HepG2 (cell line): ENCODE data around the gene ATXN1L. TPM values are rescaled to one million over a fixed set of nuclear protein-coding genes. Genes with fewer than 3 reads are reported as not detected.
A peak's percentile ranks its signal among the peaks of the same experiment; 100 is the strongest.

Experiments
- ATAC-seq: fragments of 200-7000 bp; cut with Tn5 transposase; 3 replicates; pipeline ENCODE4 v1.9.1; 2020; ENCODE audit warnings: mild to moderate bottlenecking, moderate library complexity
- BruUV-seq: library from RNA; stranded (reverse); fragments of 400-500 nt; replicated peaks from 2 replicates; lab custom pipeline; 2021; lab: Mats Ljungman, UMichigan
- CTCF ChIA-PET: fragments of 300-600 bp; formaldehyde crosslinking; extraction: SDS; loops from one replicate; lab custom pipeline; 2021; ENCODE audit warnings: low total read pairs, inconsistent platforms, low intra/inter-chr PET ratio; lab: Yijun Ruan, JAX
- POLR2A ChIA-PET: fragments of 350-600 bp; sonication (Branson Sonifier 250); formaldehyde crosslinking; loops from one replicate; lab custom pipeline; 2020; ENCODE audit warnings: antibody characterized with exemption, inconsistent platforms; lab: Yijun Ruan, JAX
- DNase-seq: peaks from one replicate; pipeline ENCODE4 v3.0.0-alpha.2; 2015; ENCODE audit warnings: low spot score
- FAIRE-seq: peaks from 3 replicates; lab custom pipeline; 2011; peaks lifted over from hg19 to GRCh38; lab: Jason Lieb, UNC
- H2AFZ ChIP-seq: one replicate; pipeline ENCODE4 v1.6.1; 2011; ENCODE audit warnings: low read length, inconsistent platforms
- H3K27ac ChIP-seq: fragments of 300-600 bp; 3 replicates; pipeline ENCODE4 v1.8.0; 2011; ENCODE audit warnings: mixed run types, mild to moderate bottlenecking, mixed read lengths, low read length, inconsistent platforms; ENCODE audit not compliant: insufficient read depth; ENCODE audit errors: extremely low read length
- H3K27me3 ChIP-seq, 2 experiments: fragments of 200-600 bp in 1 of 2; 2 replicates in 1 of 2; 3 replicates in 1 of 2; pipeline versions ENCODE4 v1.6.0 to v1.8.0; 2011; ENCODE audit warnings: low read length in 2 of 2, mild to moderate bottlenecking in 2 of 2, moderate library complexity in 2 of 2, inconsistent platforms in 1 of 2; ENCODE audit not compliant: insufficient read depth in 2 of 2, control insufficient read depth in 1 of 2
- H3K36me3 ChIP-seq, 2 experiments: fragments of 200-600 bp in 1 of 2; replicated peaks in 1 of 2; 2 replicates in 1 of 2; 3 replicates in 1 of 2; pipeline versions ENCODE4 v1.5.1 to v1.8.0; 2011; ENCODE audit warnings: low read length in 2 of 2, inconsistent platforms in 1 of 2; ENCODE audit not compliant: insufficient read depth in 2 of 2, control insufficient read depth in 1 of 2
- H3K4me1 ChIP-seq: 2 replicates; pipeline ENCODE4 v1.5.1; 2012; ENCODE audit warnings: low read length, inconsistent platforms; ENCODE audit not compliant: insufficient read depth
- H3K4me2 ChIP-seq: 2 replicates; pipeline ENCODE4 v1.6.0; 2011; ENCODE audit warnings: low read depth, low read length, inconsistent platforms
- H3K4me3 ChIP-seq, 3 experiments: fragments of 200-600 bp in 1 of 3; sonication (generic), shearing (Covaris generic) in 1 of 3; replicated peaks in 1 of 3; 2 replicates each; pipeline ENCODE4 v1.5.1; 2011 to 2016; ENCODE audit warnings: low read length in 3 of 3, inconsistent platforms in 2 of 3, low read depth in 2 of 3, mild to moderate bottlenecking in 2 of 3, control low read depth in 1 of 3, mixed read lengths in 1 of 3; ENCODE audit not compliant: insufficient read depth in 1 of 3
- H3K79me2 ChIP-seq: one replicate; pipeline ENCODE4 v1.6.1; 2011; ENCODE audit warnings: low read length, inconsistent platforms; ENCODE audit not compliant: insufficient read depth
- H3K9ac ChIP-seq: 2 replicates; pipeline ENCODE4 v1.6.0; 2011; ENCODE audit warnings: mild to moderate bottlenecking, low read depth, low read length, inconsistent platforms; ENCODE audit not compliant: insufficient read depth
- H3K9me3 ChIP-seq: 2 replicates; pipeline ENCODE4 v1.5.1; 2012; ENCODE audit warnings: mild to moderate bottlenecking, low read length
- H4K20me1 ChIP-seq: 2 replicates; pipeline ENCODE4 v1.6.0; 2011; ENCODE audit warnings: inconsistent platforms, mild to moderate bottlenecking, low read length, moderate library complexity; ENCODE audit not compliant: insufficient read depth
- ATF4 ChIP-seq, 2 experiments: fragments of 450-650 bp in 1 of 2; sonication (generic) in 1 of 2; formaldehyde crosslinking; IDR thresholded peaks; 2 replicates each; pipeline versions ENCODE4 v1.5.0 to v1.8.0; 2020 to 2022; ENCODE audit warnings: mild to moderate bottlenecking in 1 of 2, missing genetic modification reagents in 1 of 2
- HNF4G ChIP-seq, 2 experiments: sonication (generic) in 1 of 2; formaldehyde crosslinking in 1 of 2; IDR thresholded peaks; 2 replicates each; pipeline versions ENCODE4 v1.4.0 to v1.6.1; 2011 to 2020; ENCODE audit warnings: borderline replicate concordance in 2 of 2, low read depth in 2 of 2, mild to moderate bottlenecking in 2 of 2, low read length in 1 of 2, missing genetic modification reagents in 1 of 2, moderate library complexity in 1 of 2
- RBM22 ChIP-seq: fragments of 200-400 bp; formaldehyde crosslinking; optimal IDR thresholded peaks from 2 replicates; pipeline ENCODE3; 2017; ENCODE audit warnings: mild to moderate bottlenecking, low read length, moderate library complexity
- ZNF749 ChIP-seq: sonication (generic); formaldehyde crosslinking; IDR thresholded peaks from 2 replicates; pipeline ENCODE4 v1.8.0; 2022; ENCODE audit warnings: mild to moderate bottlenecking, missing genetic modification reagents, moderate library complexity, borderline replicate concordance
- WGBS: methylation state at CpG from one replicate; pipeline ENCODE4 v1.1.6; 2017; ENCODE audit warnings: low lambda C conversion rate; 5-methylcytosine and 5-hydroxymethylcytosine counted together
- in situ Hi-C: cut with HindIII; loops from 2 replicates; pipeline ENCODE4 v1.10.0; 2017; ENCODE audit warnings: low pct_unique_long_range_greater_than_20kb; ENCODE audit not compliant: extremely low pct_ligation_motif_present
- intact Hi-C: fragments of 100-400 bp; cut with micrococcal nuclease; formaldehyde crosslinking; loops from one replicate; pipeline ENCODE4 v1.10.0; 2022; ENCODE audit not compliant: unreplicated experiment
- polyA plus RNA-seq, 8 experiments: library from polyadenylated mRNA; depleted of rRNA in 3 of 8; stranded (reverse) in 7 of 8; unstranded in 1 of 8; fragments of >200 nt; fragmentation: Illumina TruSeq in 4 of 8; extraction: Trizol in 4 of 8; gene quantifications; 2 replicates each; pipeline versions ENCODE4 v1.2.1 to v1.2.3, GENCODE V29; 2011 to 2016; ENCODE audit warnings: low read depth in 4 of 8, missing spikeins in 1 of 8, mixed read lengths in 1 of 8; ENCODE audit not compliant: insufficient read depth in 1 of 8
- total RNA-seq, 5 experiments: library from RNA; depleted of rRNA; stranded (reverse); fragments of >200 nt; fragmentation: Illumina TruSeq; extraction: Trizol; gene quantifications; 2 replicates each; pipeline ENCODE4 v1.2.3, GENCODE V29; 2016; ENCODE audit warnings: low read depth in 1 of 5
- TF ChIP-seq, protein P1 (sequence below): IDR thresholded peaks from 2 replicates; pipeline ENCODE4 v1.6.1; 2016; ENCODE audit warnings: mild to moderate bottlenecking, missing biosample characterization, missing genetic modification reagents

The ATXN1L gene
- total and polyA plus RNA-seq, 2 of the 13 experiments (the other 11 are each of a cell fraction or from before 2014, with no cell fraction given): 20.0 to 22.4 TPM

- no peak for DNase-seq
- Histone ChIP-seq H3K4me3 (no peak overlapping the region), H3K27me3 (no peaks in the 10 kb centered on the region), H3K4me1 (peaks cover 30% of the 10 kb centered on the region), H2AFZ (no peak overlapping the region), H3K36me3 (peaks cover 16 to 39% of the 10 kb centered on the region in 2 experiments; a peak in 4 of 5 replicates), H3K27ac (no peak overlapping the region), H3K9ac (no peak overlapping the region), H3K4me2 (no peak overlapping the region), H3K79me2 (no peaks in the 10 kb centered on the region), H3K9me3 (no peaks in the 10 kb centered on the region), H4K20me1 (no peaks in the 10 kb centered on the region)
- TF ChIP-seq, protein P1, sequence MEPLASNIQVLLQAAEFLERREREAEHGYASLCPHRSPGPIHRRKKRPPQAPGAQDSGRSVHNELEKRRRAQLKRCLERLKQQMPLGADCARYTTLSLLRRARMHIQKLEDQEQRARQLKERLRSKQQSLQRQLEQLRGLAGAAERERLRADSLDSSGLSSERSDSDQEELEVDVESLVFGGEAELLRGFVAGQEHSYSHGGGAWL: no peak
- TF ChIP-seq RBM22 (peak; percentile 68), ATF4 (CRISPR knock-in tag; IDR thresholded peaks at IDR 0.05) (no peak), ZNF749 (CRISPR knock-in tag) (no peak), HNF4G (IDR thresholded peaks at IDR 0.05; ENCODE audit: borderline replicate concordance, low read depth, low read length) (no peak), HNF4G (CRISPR knock-in tag; IDR thresholded peaks at IDR 0.05; ENCODE audit: borderline replicate concordance, low read depth) (no peak)
- no TSS peak for BruUV-seq
- FAIRE-seq: no peak
- WGBS: 98% methylated on average over 3 of the region's 5 CpGs
- intact Hi-C loops (no loop called here), in situ Hi-C loops (no loop called here)
- ChIA-PET CTCF (no interaction called here), POLR2A (no interaction called here)
- ATAC-seq: no peak
Observed at GRCh38 chr16:71855937-71856662, 10.3 kb downstream of the ATXN1L start.
